Caco-2 (cell line): Measurements from ENCODE around the gene LRRC10B. TPM values are rescaled to one million over a fixed set of nuclear protein-coding genes. Genes with fewer than 3 reads are reported as not detected.

Experiments used
- BruUV-seq: library from RNA; stranded (reverse); fragments of 400-500 nt; replicated peaks from 2 replicates; lab custom pipeline; 2021; lab: Mats Ljungman, UMichigan
- CTCF ChIA-PET: fragments of 300-600 bp; sonication (Branson Sonifier 250); formaldehyde crosslinking; loops from one replicate; lab custom pipeline; 2022; ENCODE audit warnings: antibody characterized with exemption; lab: Charles Lee
- POLR2A ChIA-PET: fragments of 300-600 bp; sonication (Branson Sonifier 250); formaldehyde crosslinking; loops from one replicate; lab custom pipeline; 2022; ENCODE audit warnings: antibody characterized with exemption; lab: Charles Lee
- DNase-seq, 2 experiments: peaks; one replicate each; pipeline versions ENCODE4 v3.0.0 to v3.0.0-alpha.2; 2020 to 2022
- H3K27me3 ChIP-seq: replicated peaks from 2 replicates; pipeline ENCODE4 v1.6.0; 2011; ENCODE audit warnings: low read length; ENCODE audit not compliant: control insufficient read depth, insufficient read depth
- H3K36me3 ChIP-seq: 2 replicates; pipeline ENCODE4 v1.5.1; 2011; ENCODE audit warnings: low read length; ENCODE audit not compliant: control insufficient read depth, insufficient read depth
- H3K4me1 ChIP-seq: fragments of 250-450 bp; sonication (Bioruptor Pico); 2 replicates; pipeline ENCODE4 v1.5.1; 2020; ENCODE audit warnings: mild to moderate bottlenecking
- H3K4me3 ChIP-seq: 2 replicates; pipeline ENCODE4 v1.5.1; 2011; ENCODE audit warnings: low read depth, mild to moderate bottlenecking, control low read depth, low read length
- H3K9me3 ChIP-seq: fragments of 250-450 bp; sonication (Bioruptor Pico); 2 replicates; pipeline ENCODE4 v1.5.1; 2020; ENCODE audit warnings: mild to moderate bottlenecking, moderate library complexity
- H3K27ac Mint-ChIP-seq: one replicate; pipeline ENCODE4 v1.8.0; 2022; ENCODE audit warnings: mixed read lengths; ENCODE audit not compliant: unreplicated experiment
- H3K27me3 Mint-ChIP-seq: one replicate; pipeline ENCODE4 v1.8.0; 2022; ENCODE audit warnings: mixed read lengths; ENCODE audit not compliant: insufficient read depth, unreplicated experiment
- H3K36me3 Mint-ChIP-seq: one replicate; pipeline ENCODE4 v1.8.0; 2022; ENCODE audit warnings: mild to moderate bottlenecking, mixed read lengths; ENCODE audit not compliant: insufficient read depth, unreplicated experiment
- H3K4me1 Mint-ChIP-seq: one replicate; pipeline ENCODE4 v1.8.0; 2022; ENCODE audit warnings: low read depth, mixed read lengths; ENCODE audit not compliant: unreplicated experiment
- H3K4me3 Mint-ChIP-seq: one replicate; pipeline ENCODE4 v1.8.0; 2022; ENCODE audit warnings: mild to moderate bottlenecking, moderate library complexity, mixed read lengths; ENCODE audit not compliant: unreplicated experiment
- H3K9me3 Mint-ChIP-seq: one replicate; pipeline ENCODE4 v1.8.0; 2022; ENCODE audit warnings: mixed read lengths; ENCODE audit not compliant: unreplicated experiment
- intact Hi-C: fragments of 100-400 bp; cut with micrococcal nuclease; formaldehyde crosslinking; loops from one replicate; pipeline ENCODE4 v1.10.0; 2022; ENCODE audit not compliant: unreplicated experiment
- total RNA-seq: library from RNA; stranded (reverse); gene quantifications from 2 replicates; pipeline ENCODE4 v1.2.3, GENCODE V29; 2022
- TF ChIP-seq, protein P1 (sequence below), 2 experiments: fragments of 200-600 bp in 1 of 2; IDR thresholded peaks; 1 replicate in 1 of 2; 2 replicates in 1 of 2; pipeline versions ENCODE4 v1.5.1 to v1.8.0; 2011 to 2022; ENCODE audit warnings: antibody characterized with exemption in 1 of 2, control low read depth in 1 of 2, inconsistent platforms in 1 of 2, low read depth in 1 of 2, low read length in 1 of 2, mild to moderate bottlenecking in 1 of 2, moderate library complexity in 1 of 2; ENCODE audit not compliant: insufficient read depth in 1 of 2, severe bottlenecking in 1 of 2, unreplicated experiment in 1 of 2

LRRC10B gene
- total RNA-seq, 1 experiment from 2014 or later, result 0.34 TPM

GRCh38 chr11:61499816-61500491 lies 8.6 kb upstream of the LRRC10B start:
- ChIA-PET POLR2A (no interaction called here), CTCF (no interaction called here)
- Mint-ChIP-seq H3K4me1 (no peaks in the 10 kb centered on the region), H3K27me3 (no peaks in the 10 kb centered on the region), H3K27ac (no peak overlapping the region), H3K36me3 (no peaks in the 10 kb centered on the region), H3K4me3 (no peak overlapping the region), H3K9me3 (no peaks in the 10 kb centered on the region)
- intact Hi-C loops, result no loop called here
- no peak for DNase-seq
- no TSS peak for BruUV-seq
- Histone ChIP-seq H3K4me1 (no peaks in the 10 kb centered on the region), H3K36me3 (no peaks in the 10 kb centered on the region), H3K4me3 (no peak overlapping the region), H3K9me3 (no peaks in the 10 kb centered on the region), H3K27me3 (no peaks in the 10 kb centered on the region)
- TF ChIP-seq, protein P1, sequence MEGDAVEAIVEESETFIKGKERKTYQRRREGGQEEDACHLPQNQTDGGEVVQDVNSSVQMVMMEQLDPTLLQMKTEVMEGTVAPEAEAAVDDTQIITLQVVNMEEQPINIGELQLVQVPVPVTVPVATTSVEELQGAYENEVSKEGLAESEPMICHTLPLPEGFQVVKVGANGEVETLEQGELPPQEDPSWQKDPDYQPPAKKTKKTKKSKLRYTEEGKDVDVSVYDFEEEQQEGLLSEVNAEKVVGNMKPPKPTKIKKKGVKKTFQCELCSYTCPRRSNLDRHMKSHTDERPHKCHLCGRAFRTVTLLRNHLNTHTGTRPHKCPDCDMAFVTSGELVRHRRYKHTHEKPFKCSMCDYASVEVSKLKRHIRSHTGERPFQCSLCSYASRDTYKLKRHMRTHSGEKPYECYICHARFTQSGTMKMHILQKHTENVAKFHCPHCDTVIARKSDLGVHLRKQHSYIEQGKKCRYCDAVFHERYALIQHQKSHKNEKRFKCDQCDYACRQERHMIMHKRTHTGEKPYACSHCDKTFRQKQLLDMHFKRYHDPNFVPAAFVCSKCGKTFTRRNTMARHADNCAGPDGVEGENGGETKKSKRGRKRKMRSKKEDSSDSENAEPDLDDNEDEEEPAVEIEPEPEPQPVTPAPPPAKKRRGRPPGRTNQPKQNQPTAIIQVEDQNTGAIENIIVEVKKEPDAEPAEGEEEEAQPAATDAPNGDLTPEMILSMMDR (IDR thresholded peaks at IDR 0.05; ENCODE audit: insufficient read depth in 1 of 2, low read depth in 1 of 2, low read length in 1 of 2, severe bottlenecking in 1 of 2, unreplicated experiment in 1 of 2), result no peak

GRCh38 chr11:61502522-61502921 lies 6.0 kb upstream of the LRRC10B start:
- POLR2A ChIA-PET, result no interaction called here
- no peak overlapping the region for H3K4me3 ChIP-seq
- H3K27me3 Mint-ChIP-seq, result peaks cover 2% of the 10 kb centered on the region
- H3K4me3 Mint-ChIP-seq, result no peak overlapping the region
- CTCF ChIA-PET, result interaction anchor here (0.7 to 1.3 kb wide), 2 partner anchors 75 to 151 kb away, joined by 4 to 5 read pairs; no protein-coding TSS in a partner anchor
- no TSS peak for BruUV-seq
- H3K4me1 Mint-ChIP-seq, result peaks cover 1% of the 10 kb centered on the region
- no peak for DNase-seq
- intact Hi-C loops, result no loop called here
- TF ChIP-seq, protein P1 (IDR thresholded peaks at IDR 0.05; ENCODE audit: insufficient read depth in 1 of 2, low read depth in 1 of 2, low read length in 1 of 2, severe bottlenecking in 1 of 2, unreplicated experiment in 1 of 2), result no peak
- H3K4me1 ChIP-seq, result peaks cover 1% of the 10 kb centered on the region; the same call in 1 of the 2 replicates
- H3K36me3 Mint-ChIP-seq, result peaks cover under 1% of the 10 kb centered on the region
- H3K9me3 ChIP-seq, result no peaks in the 10 kb centered on the region
- no peaks in the 10 kb centered on the region for H3K27me3 ChIP-seq
- H3K36me3 ChIP-seq, result no peaks in the 10 kb centered on the region
- no peak overlapping the region for H3K27ac Mint-ChIP-seq
- no peaks in the 10 kb centered on the region for H3K9me3 Mint-ChIP-seq

- Mint-ChIP-seq H3K36me3 (peaks cover 6% of the 10 kb centered on the region), H3K4me1 (peaks cover 7% of the 10 kb centered on the region), H3K9me3 (no peaks in the 10 kb centered on the region), H3K27me3 (peaks cover 5% of the 10 kb centered on the region), H3K27ac (no peak overlapping the region), H3K4me3 (no peak overlapping the region)
- intact Hi-C loops, result no loop called here
- Histone ChIP-seq H3K4me1 (peaks cover 9% of the 10 kb centered on the region; the same call in 1 of the 2 replicates), H3K27me3 (no peaks in the 10 kb centered on the region), H3K9me3 (no peaks in the 10 kb centered on the region), H3K4me3 (no peak overlapping the region), H3K36me3 (no peaks in the 10 kb centered on the region)
- no peak for DNase-seq
- TF ChIP-seq, protein P1 (IDR thresholded peaks at IDR 0.05; ENCODE audit: insufficient read depth in 1 of 2, low read depth in 1 of 2, low read length in 1 of 2, severe bottlenecking in 1 of 2, unreplicated experiment in 1 of 2), result no peak
- BruUV-seq, result no TSS peak
- POLR2A ChIA-PET, result no interaction called here
- CTCF ChIA-PET, result interaction anchor here (0.7 to 1.3 kb wide), 2 partner anchors 74 to 150 kb away, joined by 4 to 5 read pairs; no protein-coding TSS in a partner anchor
These were observed 5.3 kb upstream of the LRRC10B start for GRCh38 chr11:61503135-61503770.
